HepG2 (cell line): ENCODE data around the gene USH2A. TPM values are rescaled to one million over a fixed set of nuclear protein-coding genes. Genes with fewer than 3 reads are reported as not detected.

Experiments
- ATAC-seq: fragments of 200-7000 bp; cut with Tn5 transposase; 3 replicates; pipeline ENCODE4 v1.9.1; 2020; ENCODE audit warnings: mild to moderate bottlenecking, moderate library complexity
- BruUV-seq: library from RNA; stranded (reverse); fragments of 400-500 nt; replicated peaks from 2 replicates; lab custom pipeline; 2021; lab: Mats Ljungman, UMichigan
- CTCF ChIA-PET: fragments of 300-600 bp; formaldehyde crosslinking; extraction: SDS; loops from one replicate; lab custom pipeline; 2021; ENCODE audit warnings: low total read pairs, inconsistent platforms, low intra/inter-chr PET ratio; lab: Yijun Ruan, JAX
- POLR2A ChIA-PET: fragments of 350-600 bp; sonication (Branson Sonifier 250); formaldehyde crosslinking; loops from one replicate; lab custom pipeline; 2020; ENCODE audit warnings: antibody characterized with exemption, inconsistent platforms; lab: Yijun Ruan, JAX
- DNase-seq: peaks from one replicate; pipeline ENCODE4 v3.0.0-alpha.2; 2015; ENCODE audit warnings: low spot score
- FAIRE-seq: peaks from 3 replicates; lab custom pipeline; 2011; peaks lifted over from hg19 to GRCh38; lab: Jason Lieb, UNC
- H2AFZ ChIP-seq: one replicate; pipeline ENCODE4 v1.6.1; 2011; ENCODE audit warnings: low read length, inconsistent platforms
- H3K27ac ChIP-seq: fragments of 300-600 bp; 3 replicates; pipeline ENCODE4 v1.8.0; 2011; ENCODE audit warnings: mixed run types, mild to moderate bottlenecking, mixed read lengths, low read length, inconsistent platforms; ENCODE audit not compliant: insufficient read depth; ENCODE audit errors: extremely low read length
- H3K27me3 ChIP-seq, 2 experiments: fragments of 200-600 bp in 1 of 2; 2 replicates in 1 of 2; 3 replicates in 1 of 2; pipeline versions ENCODE4 v1.6.0 to v1.8.0; 2011; ENCODE audit warnings: low read length in 2 of 2, mild to moderate bottlenecking in 2 of 2, moderate library complexity in 2 of 2, inconsistent platforms in 1 of 2; ENCODE audit not compliant: insufficient read depth in 2 of 2, control insufficient read depth in 1 of 2
- H3K36me3 ChIP-seq, 2 experiments: fragments of 200-600 bp in 1 of 2; replicated peaks in 1 of 2; 2 replicates in 1 of 2; 3 replicates in 1 of 2; pipeline versions ENCODE4 v1.5.1 to v1.8.0; 2011; ENCODE audit warnings: low read length in 2 of 2, inconsistent platforms in 1 of 2; ENCODE audit not compliant: insufficient read depth in 2 of 2, control insufficient read depth in 1 of 2
- H3K4me1 ChIP-seq: 2 replicates; pipeline ENCODE4 v1.5.1; 2012; ENCODE audit warnings: low read length, inconsistent platforms; ENCODE audit not compliant: insufficient read depth
- H3K4me2 ChIP-seq: 2 replicates; pipeline ENCODE4 v1.6.0; 2011; ENCODE audit warnings: low read depth, low read length, inconsistent platforms
- H3K4me3 ChIP-seq, 3 experiments: fragments of 200-600 bp in 1 of 3; sonication (generic), shearing (Covaris generic) in 1 of 3; replicated peaks in 1 of 3; 2 replicates each; pipeline ENCODE4 v1.5.1; 2011 to 2016; ENCODE audit warnings: low read length in 3 of 3, inconsistent platforms in 2 of 3, low read depth in 2 of 3, mild to moderate bottlenecking in 2 of 3, control low read depth in 1 of 3, mixed read lengths in 1 of 3; ENCODE audit not compliant: insufficient read depth in 1 of 3
- H3K79me2 ChIP-seq: one replicate; pipeline ENCODE4 v1.6.1; 2011; ENCODE audit warnings: low read length, inconsistent platforms; ENCODE audit not compliant: insufficient read depth
- H3K9ac ChIP-seq: 2 replicates; pipeline ENCODE4 v1.6.0; 2011; ENCODE audit warnings: mild to moderate bottlenecking, low read depth, low read length, inconsistent platforms; ENCODE audit not compliant: insufficient read depth
- H3K9me3 ChIP-seq: 2 replicates; pipeline ENCODE4 v1.5.1; 2012; ENCODE audit warnings: mild to moderate bottlenecking, low read length
- H4K20me1 ChIP-seq: 2 replicates; pipeline ENCODE4 v1.6.0; 2011; ENCODE audit warnings: inconsistent platforms, mild to moderate bottlenecking, low read length, moderate library complexity; ENCODE audit not compliant: insufficient read depth
- AGO2 ChIP-seq: fragments of 200-400 bp; formaldehyde crosslinking; optimal IDR thresholded peaks from 2 replicates; pipeline ENCODE3; 2017; ENCODE audit warnings: mild to moderate bottlenecking, low read depth, low read length, moderate library complexity
- CENPX ChIP-seq: sonication (generic); formaldehyde crosslinking; IDR thresholded peaks from 2 replicates; pipeline ENCODE4 v1.9.0; 2021; ENCODE audit warnings: mild to moderate bottlenecking, missing genetic modification reagents, moderate library complexity
- DMAP1 ChIP-seq: IDR thresholded peaks from 2 replicates; pipeline ENCODE4 v1.6.1; 2016
- NCOA1 ChIP-seq: sonication (generic); formaldehyde crosslinking; IDR thresholded peaks from 2 replicates; pipeline ENCODE4 v1.9.0; 2021; ENCODE audit warnings: missing genetic modification reagents
- TBP ChIP-seq: sonication (generic); formaldehyde crosslinking; IDR thresholded peaks from 2 replicates; pipeline ENCODE4 v1.5.0; 2020; ENCODE audit warnings: missing genetic modification reagents
- WGBS: methylation state at CpG from one replicate; pipeline ENCODE4 v1.1.6; 2017; ENCODE audit warnings: low lambda C conversion rate; 5-methylcytosine and 5-hydroxymethylcytosine counted together
- in situ Hi-C: cut with HindIII; loops from 2 replicates; pipeline ENCODE4 v1.10.0; 2017; ENCODE audit warnings: low pct_unique_long_range_greater_than_20kb; ENCODE audit not compliant: extremely low pct_ligation_motif_present
- intact Hi-C: fragments of 100-400 bp; cut with micrococcal nuclease; formaldehyde crosslinking; loops from one replicate; pipeline ENCODE4 v1.10.0; 2022; ENCODE audit not compliant: unreplicated experiment
- polyA plus RNA-seq, 8 experiments: library from polyadenylated mRNA; depleted of rRNA in 3 of 8; stranded (reverse) in 7 of 8; unstranded in 1 of 8; fragments of >200 nt; fragmentation: Illumina TruSeq in 4 of 8; extraction: Trizol in 4 of 8; gene quantifications; 2 replicates each; pipeline versions ENCODE4 v1.2.1 to v1.2.3, GENCODE V29; 2011 to 2016; ENCODE audit warnings: low read depth in 4 of 8, missing spikeins in 1 of 8, mixed read lengths in 1 of 8; ENCODE audit not compliant: insufficient read depth in 1 of 8
- total RNA-seq, 5 experiments: library from RNA; depleted of rRNA; stranded (reverse); fragments of >200 nt; fragmentation: Illumina TruSeq; extraction: Trizol; gene quantifications; 2 replicates each; pipeline ENCODE4 v1.2.3, GENCODE V29; 2016; ENCODE audit warnings: low read depth in 1 of 5
- TF ChIP-seq, protein P1 (sequence below): sonication (generic); formaldehyde crosslinking; IDR thresholded peaks from 2 replicates; pipeline ENCODE4 v1.9.0; 2021; ENCODE audit warnings: missing genetic modification reagents, mild to moderate bottlenecking, borderline replicate concordance
- TF ChIP-seq, protein P2 (sequence below): fragments of 450-650 bp; IDR thresholded peaks from 2 replicates; pipeline ENCODE4 v1.6.1; 2017

Gene USH2A
- total and polyA plus RNA-seq, 2 of the 13 experiments (the other 11 are each of a cell fraction or from before 2014, with no cell fraction given), result 0.02 TPM; not detected in 1

DNA sequence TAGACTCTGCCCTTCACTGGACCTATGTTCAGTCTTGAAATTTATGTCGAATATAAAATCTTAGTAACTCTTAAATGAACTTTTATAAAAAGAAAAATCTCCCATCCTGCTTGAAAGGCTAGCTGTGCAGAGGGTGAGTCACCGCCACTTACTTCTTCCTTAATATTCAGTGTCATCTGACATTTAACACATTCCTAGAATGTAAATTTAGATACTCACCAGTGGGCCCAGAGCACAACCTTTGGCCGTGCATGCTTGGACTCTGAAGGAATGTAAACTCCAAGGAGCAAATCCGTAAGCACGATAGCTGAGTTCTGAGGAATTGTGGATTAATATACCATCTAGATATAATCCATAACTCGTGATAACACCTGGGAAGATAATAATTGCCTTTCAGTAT, 452.8 kb downstream of the USH2A start (continued):
- TF ChIP-seq, protein P1, sequence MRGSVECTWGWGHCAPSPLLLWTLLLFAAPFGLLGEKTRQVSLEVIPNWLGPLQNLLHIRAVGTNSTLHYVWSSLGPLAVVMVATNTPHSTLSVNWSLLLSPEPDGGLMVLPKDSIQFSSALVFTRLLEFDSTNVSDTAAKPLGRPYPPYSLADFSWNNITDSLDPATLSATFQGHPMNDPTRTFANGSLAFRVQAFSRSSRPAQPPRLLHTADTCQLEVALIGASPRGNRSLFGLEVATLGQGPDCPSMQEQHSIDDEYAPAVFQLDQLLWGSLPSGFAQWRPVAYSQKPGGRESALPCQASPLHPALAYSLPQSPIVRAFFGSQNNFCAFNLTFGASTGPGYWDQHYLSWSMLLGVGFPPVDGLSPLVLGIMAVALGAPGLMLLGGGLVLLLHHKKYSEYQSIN (CRISPR knock-in tag), result no peak
- TF ChIP-seq, all 625 proteins: peak for 0

GRCh38 chr1:215963621-215964020, 459.6 kb downstream of the USH2A start:
- FAIRE-seq (no peak), ATAC-seq (no peak), DNase-seq (no peak)
- Histone ChIP-seq H2AFZ (no peak overlapping the region), H3K4me2 (no peak overlapping the region), H3K27ac (no peak overlapping the region), H3K79me2 (no peaks in the 10 kb centered on the region), H3K9ac (no peak overlapping the region), H3K36me3 (no peaks in the 10 kb centered on the region), H4K20me1 (no peaks in the 10 kb centered on the region), H3K9me3 (no peaks in the 10 kb centered on the region), H3K27me3 (no peaks in the 10 kb centered on the region; a peak in 1 of 5 replicates), H3K4me1 (no peaks in the 10 kb centered on the region), H3K4me3 (no peak overlapping the region)
- intact Hi-C loops (no loop called here), in situ Hi-C loops (no loop called here)
- no peak for TF ChIP-seq NCOA1 (CRISPR knock-in tag)
- no peak for TF ChIP-seq CENPX (CRISPR knock-in tag)
- no peak for TF ChIP-seq AGO2
- TF ChIP-seq DMAP1 (CRISPR knock-in tag), result no peak
- TF ChIP-seq, protein P2, sequence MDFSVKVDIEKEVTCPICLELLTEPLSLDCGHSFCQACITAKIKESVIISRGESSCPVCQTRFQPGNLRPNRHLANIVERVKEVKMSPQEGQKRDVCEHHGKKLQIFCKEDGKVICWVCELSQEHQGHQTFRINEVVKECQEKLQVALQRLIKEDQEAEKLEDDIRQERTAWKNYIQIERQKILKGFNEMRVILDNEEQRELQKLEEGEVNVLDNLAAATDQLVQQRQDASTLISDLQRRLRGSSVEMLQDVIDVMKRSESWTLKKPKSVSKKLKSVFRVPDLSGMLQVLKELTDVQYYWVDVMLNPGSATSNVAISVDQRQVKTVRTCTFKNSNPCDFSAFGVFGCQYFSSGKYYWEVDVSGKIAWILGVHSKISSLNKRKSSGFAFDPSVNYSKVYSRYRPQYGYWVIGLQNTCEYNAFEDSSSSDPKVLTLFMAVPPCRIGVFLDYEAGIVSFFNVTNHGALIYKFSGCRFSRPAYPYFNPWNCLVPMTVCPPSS, result no peak
- TF ChIP-seq TBP (CRISPR knock-in tag), result no peak
- BruUV-seq, result no TSS peak
- 44% methylated on average over 9 of the region's 9 CpGs for WGBS
- CTCF ChIA-PET, result no interaction called here
- POLR2A ChIA-PET, result no interaction called here
